ENCODE results near the gene TAF5. TPM values are rescaled to one million over a fixed set of nuclear protein-coding genes. Genes with fewer than 3 reads are reported as not detected.

Gene TAF5
- total RNA-seq, 1 experiment from 2014 or later, result 13.7 TPM

DNA sequence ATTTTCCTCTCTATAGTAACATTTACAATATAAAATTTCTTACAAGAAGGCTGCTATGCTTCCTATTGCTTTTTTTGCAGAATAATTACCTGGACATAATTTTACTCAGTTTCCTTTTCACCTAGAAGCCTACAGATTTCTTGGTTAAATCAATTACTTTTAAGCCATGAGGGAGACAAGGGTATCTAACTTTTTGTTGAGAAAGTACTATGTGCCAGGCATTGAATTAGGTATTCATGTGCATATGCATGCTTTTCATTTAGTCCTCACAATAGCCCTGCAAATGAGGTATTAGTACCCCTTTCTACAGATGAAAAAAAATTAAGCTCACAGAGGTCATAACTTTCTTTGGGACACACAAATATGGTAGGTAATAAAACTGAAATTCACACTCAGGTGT, 33.2 kb upstream of the TAF5 start:
- H3K36me3 ChIP-seq (ENCODE audit: insufficient read depth, low read length, poor library complexity, severe bottlenecking), result peaks cover 55% of the 10 kb centered on the region
- no peaks in the 10 kb centered on the region for H3K9me3 ChIP-seq (ENCODE audit: low read depth, low read length, poor library complexity, severe bottlenecking)
- H3K4me1 ChIP-seq (ENCODE audit: insufficient read depth, low read length, poor library complexity, severe bottlenecking), result no peaks in the 10 kb centered on the region
- no peaks in the 10 kb centered on the region for H3K27me3 ChIP-seq (replicated peaks; ENCODE audit: insufficient read depth, low read depth, low read length, poor library complexity)
- POLR2A ChIA-PET (ENCODE audit: low non-redundant PET), result no interaction called here
- TF ChIP-seq EZH2 (IDR thresholded peaks at IDR 0.05; ENCODE audit: borderline replicate concordance, low read depth, low read length, poor library complexity, severe bottlenecking), result no peak
- TF ChIP-seq, protein P1, sequence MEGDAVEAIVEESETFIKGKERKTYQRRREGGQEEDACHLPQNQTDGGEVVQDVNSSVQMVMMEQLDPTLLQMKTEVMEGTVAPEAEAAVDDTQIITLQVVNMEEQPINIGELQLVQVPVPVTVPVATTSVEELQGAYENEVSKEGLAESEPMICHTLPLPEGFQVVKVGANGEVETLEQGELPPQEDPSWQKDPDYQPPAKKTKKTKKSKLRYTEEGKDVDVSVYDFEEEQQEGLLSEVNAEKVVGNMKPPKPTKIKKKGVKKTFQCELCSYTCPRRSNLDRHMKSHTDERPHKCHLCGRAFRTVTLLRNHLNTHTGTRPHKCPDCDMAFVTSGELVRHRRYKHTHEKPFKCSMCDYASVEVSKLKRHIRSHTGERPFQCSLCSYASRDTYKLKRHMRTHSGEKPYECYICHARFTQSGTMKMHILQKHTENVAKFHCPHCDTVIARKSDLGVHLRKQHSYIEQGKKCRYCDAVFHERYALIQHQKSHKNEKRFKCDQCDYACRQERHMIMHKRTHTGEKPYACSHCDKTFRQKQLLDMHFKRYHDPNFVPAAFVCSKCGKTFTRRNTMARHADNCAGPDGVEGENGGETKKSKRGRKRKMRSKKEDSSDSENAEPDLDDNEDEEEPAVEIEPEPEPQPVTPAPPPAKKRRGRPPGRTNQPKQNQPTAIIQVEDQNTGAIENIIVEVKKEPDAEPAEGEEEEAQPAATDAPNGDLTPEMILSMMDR (conservative IDR thresholded peaks at IDR 0.05; ENCODE audit: low read depth, low read length), result no peak
- CTCF ChIA-PET, result interaction anchor here (0.5 to 1.5 kb wide), 2 partner anchors 40 to 417 kb away, joined by 3 to 4 read pairs; partner anchors contain the start of gene CNNM2
- H3K4me3 ChIP-seq (ENCODE audit: low read depth, low read length, poor library complexity, severe bottlenecking), result no peak overlapping the region
- intact Hi-C loops (cut with micrococcal nuclease; ENCODE audit: unreplicated experiment), result loop anchor here (1.0 kb wide), 1 partner anchor 417 kb away; no protein-coding TSS in a partner anchor
- BruUV-seq (replicated peaks), result no TSS peak
- no peak for DNase-seq (ENCODE audit: low spot score)
- no peak overlapping the region for H3K27ac ChIP-seq (ENCODE audit: low read depth, low read length, poor library complexity, severe bottlenecking)

DNA sequence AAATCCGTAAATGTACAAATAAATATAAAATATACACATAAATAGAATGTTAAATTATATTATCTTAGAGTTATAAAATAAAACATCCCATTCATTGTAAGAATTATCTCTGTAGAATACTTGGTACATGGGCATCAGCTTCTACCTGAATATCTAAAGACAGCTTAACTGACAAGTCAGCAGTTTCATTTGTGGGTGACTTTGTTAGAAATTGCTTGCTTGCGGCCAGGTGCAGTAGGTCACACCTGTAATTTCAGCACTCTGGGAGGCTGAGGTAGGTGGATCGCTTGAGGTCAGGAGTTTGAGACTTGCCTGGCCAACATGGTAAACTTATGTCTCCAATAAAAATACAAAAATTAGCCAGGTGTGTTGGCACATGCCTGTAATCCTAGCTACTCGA, 31.4 kb upstream of the TAF5 start:
- no peak overlapping the region for H3K27ac ChIP-seq (ENCODE audit: low read depth, low read length, poor library complexity, severe bottlenecking)
- no peak for DNase-seq (ENCODE audit: low spot score)
- no peaks in the 10 kb centered on the region for H3K4me1 ChIP-seq (ENCODE audit: insufficient read depth, low read length, poor library complexity, severe bottlenecking)
- H3K4me3 ChIP-seq (ENCODE audit: low read depth, low read length, poor library complexity, severe bottlenecking), result no peak overlapping the region
- H3K27me3 ChIP-seq (replicated peaks; ENCODE audit: insufficient read depth, low read depth, low read length, poor library complexity), result no peaks in the 10 kb centered on the region
- peaks cover 48% of the 10 kb centered on the region for H3K36me3 ChIP-seq (ENCODE audit: insufficient read depth, low read length, poor library complexity, severe bottlenecking)
- ChIA-PET CTCF (no interaction called here), POLR2A (ENCODE audit: low non-redundant PET) (interaction anchor here (0.6 kb wide), 1 partner anchor 8 kb away, joined by 6 read pairs; no protein-coding TSS in a partner anchor)
- no TSS peak for BruUV-seq (replicated peaks)
- intact Hi-C loops (cut with micrococcal nuclease; ENCODE audit: unreplicated experiment), result no loop called here
- H3K9me3 ChIP-seq (ENCODE audit: low read depth, low read length, poor library complexity, severe bottlenecking), result no peaks in the 10 kb centered on the region
- no peak for TF ChIP-seq EZH2 (IDR thresholded peaks at IDR 0.05; ENCODE audit: borderline replicate concordance, low read depth, low read length, poor library complexity, severe bottlenecking)
- TF ChIP-seq, protein P1 (conservative IDR thresholded peaks at IDR 0.05; ENCODE audit: low read depth, low read length), result no peak

DNA sequence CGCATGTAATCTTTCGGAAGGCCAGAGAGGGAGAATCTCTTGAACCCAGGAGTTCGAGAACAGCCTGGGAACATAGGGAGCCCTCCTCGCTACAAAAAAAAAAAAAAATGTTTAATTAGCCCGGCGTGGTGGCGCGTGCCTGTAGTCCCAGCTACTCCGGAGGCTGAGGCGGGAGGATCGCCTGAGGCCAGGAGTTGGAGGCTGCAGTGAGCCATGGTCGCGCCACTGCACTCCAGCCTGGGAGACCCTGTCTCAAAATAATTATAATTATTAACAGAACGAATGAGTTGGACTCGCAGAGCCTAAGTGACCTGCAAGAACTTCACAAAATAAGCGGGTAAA, 17.6 kb upstream of the TAF5 start:
- Histone ChIP-seq H3K27me3 (replicated peaks; ENCODE audit: insufficient read depth, low read depth, low read length, poor library complexity) (no peaks in the 10 kb centered on the region), H3K36me3 (ENCODE audit: insufficient read depth, low read length, poor library complexity, severe bottlenecking) (peaks cover 33% of the 10 kb centered on the region), H3K27ac (ENCODE audit: low read depth, low read length, poor library complexity, severe bottlenecking) (peak overlapping the region; percentile 90), H3K4me3 (ENCODE audit: low read depth, low read length, poor library complexity, severe bottlenecking) (peak overlapping the region; percentile 81), H3K4me1 (ENCODE audit: insufficient read depth, low read length, poor library complexity, severe bottlenecking) (peaks cover 10% of the 10 kb centered on the region), H3K9me3 (ENCODE audit: low read depth, low read length, poor library complexity, severe bottlenecking) (no peaks in the 10 kb centered on the region)
- TF ChIP-seq, protein P1 (conservative IDR thresholded peaks at IDR 0.05; ENCODE audit: low read depth, low read length), result no peak
- TF ChIP-seq EZH2 (IDR thresholded peaks at IDR 0.05; ENCODE audit: borderline replicate concordance, low read depth, low read length, poor library complexity, severe bottlenecking), result no peak
- DNase-seq (ENCODE audit: low spot score), result peak; percentile 30
- POLR2A ChIA-PET (ENCODE audit: low non-redundant PET), result no interaction called here
- intact Hi-C loops (cut with micrococcal nuclease; ENCODE audit: unreplicated experiment), result loop anchor here (2.0 kb wide), 1 partner anchor 47 kb away; the partner anchor contains the start of genes ATP5MK and PDCD11
- BruUV-seq (replicated peaks), result no TSS peak
- CTCF ChIA-PET, result no interaction called here

Measured in A673 (cell line).